Lower leg skin (tissue), 4 donors: ENCODE data around the gene CDK5. TPM values are rescaled to one million over a fixed set of nuclear protein-coding genes. Genes with fewer than 3 reads are reported as not detected.
A peak's percentile ranks its signal among the peaks of the same experiment; 100 is the strongest.

Experiments used
- DNase-seq, 2 donors: peaks; one replicate each; pipeline ENCODE4 v3.0.0-alpha.2; 2019; ENCODE audit warnings: low spot score in 2 of 2
- H3K4me3 ChIP-seq: fragments of 200-600 bp; sonication (generic); 2 replicates; pipeline ENCODE4 v1.5.1; 2017; ENCODE audit warnings: mild to moderate bottlenecking, low read depth; ENCODE audit not compliant: poor library complexity, severe bottlenecking
- POLR2A ChIP-seq, 2 donors: fragments of 450-650 bp; IDR thresholded peaks; one replicate each; pipeline ENCODE4 v1.6.1; 2016 to 2017; ENCODE audit warnings: antibody characterized with exemption in 2 of 2, mild to moderate bottlenecking in 1 of 2, moderate library complexity in 1 of 2
- WGBS, 2 donors: methylation state at CpG; one replicate each; pipeline ENCODE4 v1.1.5; 2018; 5-methylcytosine and 5-hydroxymethylcytosine counted together
- intact Hi-C: fragments of 100-400 bp; cut with DNase I; formaldehyde crosslinking; loops from one replicate; pipeline ENCODE4 v1.15.0; 2023; ENCODE audit warnings: low total_unique reads
- total RNA-seq, 4 donors: library from RNA; depleted of rRNA; stranded (reverse); fragments of >200 nt; gene quantifications; one replicate each; pipeline ENCODE4 v1.1.0, GENCODE V29; 2016
- TF ChIP-seq, protein P1 (sequence below), 3 donors: fragments of 450-650 bp; IDR thresholded peaks; one replicate each; pipeline ENCODE4 v1.5.1; 2016; ENCODE audit warnings: antibody characterized with exemption in 3 of 3, mild to moderate bottlenecking in 3 of 3, moderate library complexity in 2 of 3

The CDK5 gene
- total RNA-seq = 10 to 100 TPM in 1 of 4 donors, 1 to 10 TPM in 3; 3.9 to 13.7 (median 7.2) TPM

DNA sequence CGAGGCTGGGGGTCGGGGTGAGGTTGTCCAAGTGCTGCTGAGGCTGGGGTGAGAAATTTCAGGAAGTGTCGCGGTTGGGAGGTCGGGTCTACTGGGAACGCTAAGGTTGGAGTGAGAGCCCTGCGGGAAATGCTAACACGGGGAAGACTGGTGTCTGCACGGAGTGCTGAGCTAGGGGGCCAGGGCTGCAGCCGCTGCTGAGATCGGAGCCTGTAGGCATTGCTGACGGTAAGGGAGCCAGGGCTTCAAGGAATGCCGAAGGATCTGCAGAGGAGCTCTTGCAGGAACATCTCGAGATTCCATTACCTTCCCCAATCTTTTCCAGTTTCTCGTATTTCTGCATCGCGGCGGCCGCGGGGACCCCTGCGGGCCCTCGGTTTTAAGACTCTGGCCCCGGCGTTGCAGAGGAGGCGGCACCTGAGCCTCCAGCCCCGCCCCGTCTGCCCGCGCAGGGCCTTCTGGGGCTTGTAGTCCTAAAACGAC is at the start of gene CDK5:
Gene CDK5 (minus strand): TSS at position 392 of the 483 bp plus-strand sequence. CDS start 49 bp downstream, at position 343.
- no peak for DNase-seq
- TF ChIP-seq, protein P1, sequence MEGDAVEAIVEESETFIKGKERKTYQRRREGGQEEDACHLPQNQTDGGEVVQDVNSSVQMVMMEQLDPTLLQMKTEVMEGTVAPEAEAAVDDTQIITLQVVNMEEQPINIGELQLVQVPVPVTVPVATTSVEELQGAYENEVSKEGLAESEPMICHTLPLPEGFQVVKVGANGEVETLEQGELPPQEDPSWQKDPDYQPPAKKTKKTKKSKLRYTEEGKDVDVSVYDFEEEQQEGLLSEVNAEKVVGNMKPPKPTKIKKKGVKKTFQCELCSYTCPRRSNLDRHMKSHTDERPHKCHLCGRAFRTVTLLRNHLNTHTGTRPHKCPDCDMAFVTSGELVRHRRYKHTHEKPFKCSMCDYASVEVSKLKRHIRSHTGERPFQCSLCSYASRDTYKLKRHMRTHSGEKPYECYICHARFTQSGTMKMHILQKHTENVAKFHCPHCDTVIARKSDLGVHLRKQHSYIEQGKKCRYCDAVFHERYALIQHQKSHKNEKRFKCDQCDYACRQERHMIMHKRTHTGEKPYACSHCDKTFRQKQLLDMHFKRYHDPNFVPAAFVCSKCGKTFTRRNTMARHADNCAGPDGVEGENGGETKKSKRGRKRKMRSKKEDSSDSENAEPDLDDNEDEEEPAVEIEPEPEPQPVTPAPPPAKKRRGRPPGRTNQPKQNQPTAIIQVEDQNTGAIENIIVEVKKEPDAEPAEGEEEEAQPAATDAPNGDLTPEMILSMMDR (IDR thresholded peaks at IDR 0.05) = no peak
- no peak for TF ChIP-seq POLR2A (IDR thresholded peaks at IDR 0.05)
- WGBS, 2 donors = 1 to 2% methylated on average over 30 of the region's 30 CpGs
- peak within 1 kb of the TSS; percentile 37 for H3K4me3 ChIP-seq
- intact Hi-C loops = no loop called here

DNA sequence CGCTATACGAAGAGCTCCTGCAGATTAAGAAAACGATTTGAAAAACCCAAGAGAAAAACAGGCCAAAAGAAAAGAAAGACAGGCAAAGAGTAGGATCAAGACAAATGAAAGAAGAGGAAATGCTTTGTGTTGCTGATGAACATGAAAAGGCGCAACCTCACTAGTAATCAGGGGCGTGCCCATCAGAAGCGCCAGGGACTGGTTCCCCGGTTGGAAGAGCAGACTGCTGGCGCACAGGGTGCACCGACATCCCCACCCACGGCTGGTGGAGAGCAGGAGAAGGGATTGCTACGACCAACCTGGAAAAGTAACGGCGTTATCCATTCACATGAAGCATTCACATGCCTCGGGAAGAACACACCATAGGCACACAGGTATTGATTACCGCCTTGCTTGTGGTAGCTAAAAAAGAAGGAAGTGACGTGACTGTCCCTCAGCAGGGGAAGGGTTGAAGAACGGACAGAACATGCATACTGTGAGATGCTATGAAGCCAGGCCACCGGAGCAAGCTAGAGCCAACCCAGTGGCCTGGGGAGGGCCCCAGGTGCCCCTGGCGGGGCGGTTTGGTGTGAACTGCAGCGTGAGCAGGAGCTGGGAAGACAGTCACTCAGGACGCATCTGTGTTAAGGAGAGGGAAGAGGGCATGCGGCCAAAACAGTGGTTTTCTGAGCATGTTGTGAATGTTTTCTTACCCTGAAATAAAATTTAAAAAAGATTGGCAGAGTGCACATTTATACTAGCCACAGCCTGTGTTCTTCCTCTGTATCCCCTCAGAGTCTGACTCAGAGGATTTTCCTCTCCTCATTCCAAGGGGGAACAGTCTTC is 46.9 kb upstream of the CDK5 start:
- DNase-seq = peak in 1 of 2 donors; percentile 15
- H3K4me3 ChIP-seq = no peak overlapping the region
- WGBS, 2 donors = 68 to 79% methylated on average over 23 of the region's 23 CpGs
- intact Hi-C loops = no loop called here
- TF ChIP-seq, protein P1 (IDR thresholded peaks at IDR 0.05) = no peak
- no peak for TF ChIP-seq POLR2A (IDR thresholded peaks at IDR 0.05)

DNA sequence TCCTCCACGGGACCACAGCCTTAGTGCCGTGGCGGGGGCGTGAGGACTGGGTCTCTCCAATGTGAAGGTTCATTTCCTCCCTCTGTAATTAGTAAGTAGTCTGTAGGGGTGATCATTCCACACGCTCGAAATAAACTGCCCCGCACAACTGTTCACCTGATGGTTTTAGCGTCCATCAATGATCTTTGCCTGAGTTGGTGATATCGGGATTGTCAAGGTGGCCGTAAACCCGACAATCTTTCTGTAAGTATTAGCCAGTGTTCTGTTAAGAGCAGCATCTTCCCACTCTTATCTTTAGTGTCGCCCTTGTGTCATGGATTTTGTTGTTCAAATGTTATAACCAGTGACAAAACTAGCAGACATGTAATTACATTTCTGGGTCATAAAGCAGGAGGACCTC is 46.3 kb upstream of the CDK5 start:
- TF ChIP-seq, protein P1 (IDR thresholded peaks at IDR 0.05) = no peak
- TF ChIP-seq POLR2A (IDR thresholded peaks at IDR 0.05) = no peak
- no peak overlapping the region for H3K4me3 ChIP-seq
- intact Hi-C loops = no loop called here
- WGBS, 2 donors = 84 to 87% methylated on average over 12 of the region's 12 CpGs
- no peak for DNase-seq

DNA sequence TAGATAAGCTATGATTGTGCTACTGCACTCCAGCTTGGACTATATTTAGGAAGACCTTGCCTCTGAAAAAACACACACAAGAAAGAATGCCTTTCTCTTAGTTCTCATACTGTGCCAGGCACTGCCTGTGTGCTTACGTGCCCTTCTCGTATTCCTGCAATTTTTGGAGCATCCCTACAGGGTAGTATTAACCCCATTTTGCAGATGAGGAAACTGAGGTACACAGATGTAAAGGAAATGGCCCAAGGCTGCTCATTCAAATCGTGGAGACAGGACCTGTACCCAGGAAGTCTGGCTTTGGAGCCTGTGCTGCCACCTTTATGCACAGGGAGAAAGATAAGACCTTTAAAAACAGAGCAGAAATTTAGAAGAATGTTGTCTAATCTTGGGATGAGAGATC is 45.3 kb upstream of the CDK5 start:
- 85 to 87% methylated on average over 3 of the region's 3 CpGs for WGBS, 2 donors
- no peak overlapping the region for H3K4me3 ChIP-seq
- DNase-seq = no peak
- intact Hi-C loops = no loop called here
- no peak for TF ChIP-seq POLR2A (IDR thresholded peaks at IDR 0.05)
- TF ChIP-seq, protein P1 (IDR thresholded peaks at IDR 0.05) = no peak

DNA sequence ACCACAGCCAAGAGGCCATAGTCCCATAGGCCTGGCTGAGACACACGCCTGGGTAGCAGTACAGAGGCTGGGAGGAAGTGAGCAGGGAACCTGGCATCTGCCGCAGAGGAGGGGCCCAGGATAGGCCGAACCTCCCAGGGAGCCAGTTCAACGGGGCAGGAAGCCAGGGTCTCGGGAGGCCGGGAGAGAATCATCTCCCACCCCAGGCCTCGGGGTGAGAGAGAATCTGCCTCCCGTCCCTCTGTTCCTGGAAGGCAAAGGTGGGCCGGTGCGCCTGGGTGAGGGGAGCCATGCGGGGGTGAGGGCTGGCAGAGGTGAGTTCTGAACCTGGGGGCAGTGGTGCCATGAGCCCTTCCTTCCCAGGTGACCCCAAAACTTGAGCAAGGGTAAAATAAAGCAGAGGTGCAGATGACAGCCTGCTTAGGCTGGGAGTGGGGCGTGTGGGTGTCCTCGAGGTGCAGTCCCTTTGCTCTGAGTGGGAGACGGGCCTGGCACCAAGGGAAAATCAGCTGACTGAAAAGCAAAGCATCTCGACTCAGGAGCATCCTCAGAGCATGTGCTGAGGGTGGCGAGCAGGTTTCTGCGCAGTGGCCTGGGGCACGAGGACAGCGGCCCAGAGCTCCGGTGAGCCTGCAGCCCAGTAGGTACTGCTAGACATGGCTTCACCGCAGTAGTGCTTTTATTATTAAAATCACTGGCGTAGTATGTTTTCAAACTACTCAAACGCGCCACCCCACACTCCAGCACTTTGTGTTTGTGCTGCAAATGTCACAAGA is 44.1 kb upstream of the CDK5 start:
- DNase-seq = no peak
- intact Hi-C loops = no loop called here
- H3K4me3 ChIP-seq = no peak overlapping the region
- TF ChIP-seq POLR2A (IDR thresholded peaks at IDR 0.05) = no peak
- TF ChIP-seq, protein P1 (IDR thresholded peaks at IDR 0.05) = no peak
- whole genome bisulfite sequencing, 2 donors = 79 to 81% methylated on average over 24 of the region's 24 CpGs
